Activated naive CD8-positive, alpha-beta T cell treated with anti-CD3 and anti-CD28 coated beads, Interleukin-2, amount 10 ng/mL, durations not matched to agents 7 days and 5 days (primary cell): ENCODE measurements around the gene STARD8. TPM values are rescaled to one million over a fixed set of nuclear protein-coding genes. Genes with fewer than 3 reads are reported as not detected.

Source experiments
- ATAC-seq: fragments of 150-1000 bp; cut with Tn5 transposase; one replicate; pipeline ENCODE4 v1.10.0; 2021; ENCODE audit warnings: low read depth, moderate library complexity
- POLR2A ChIA-PET: fragments of 350-600 bp; sonication (Branson Sonifier 250); formaldehyde crosslinking; loops from one replicate; lab custom pipeline; 2021; ENCODE audit warnings: antibody characterized with exemption; lab: Charles Lee
- DNase-seq: peaks from one replicate; pipeline ENCODE4 v3.0.0; 2021
- H3K27ac Mint-ChIP-seq: one replicate; pipeline ENCODE4 v1.8.0; 2022; ENCODE audit warnings: mild to moderate bottlenecking, mixed read lengths
- H3K27me3 Mint-ChIP-seq: one replicate; pipeline ENCODE4 v1.8.0; 2022; ENCODE audit warnings: mild to moderate bottlenecking, moderate library complexity, mixed read lengths
- H3K36me3 Mint-ChIP-seq: one replicate; pipeline ENCODE4 v1.8.0; 2021; ENCODE audit warnings: mild to moderate bottlenecking, mixed read lengths
- H3K4me1 Mint-ChIP-seq: one replicate; pipeline ENCODE4 v1.8.0; 2021; ENCODE audit warnings: mixed read lengths
- H3K4me3 Mint-ChIP-seq: one replicate; pipeline ENCODE4 v1.8.0; 2022; ENCODE audit warnings: mild to moderate bottlenecking, moderate library complexity, mixed read lengths
- H3K9me3 Mint-ChIP-seq: one replicate; pipeline ENCODE4 v1.8.0; 2021; ENCODE audit warnings: mixed read lengths
- total RNA-seq, 2 experiments: library from RNA; stranded (reverse); gene quantifications; one replicate each; pipeline ENCODE4 v1.2.3, GENCODE V29; 2021

The STARD8 gene
- total RNA-seq, 2 experiments from 2014 or later = 0.85 to 0.86 TPM

GRCh38 chrX:68719904-68720614, 72.6 kb downstream of the STARD8 start:
- Mint-ChIP-seq H3K4me1 (no peaks in the 10 kb centered on the region), H3K4me3 (no peak overlapping the region), H3K27ac (no peak overlapping the region), H3K9me3 (no peaks in the 10 kb centered on the region), H3K36me3 (no peaks in the 10 kb centered on the region), H3K27me3 (no peaks in the 10 kb centered on the region)
- POLR2A ChIA-PET = no interaction called here
- ATAC-seq (no peak), DNase-seq (no peak)

GRCh38 chrX:68720851-68721250, 73.4 kb downstream of the STARD8 start:
- no peak for ATAC-seq
- H3K4me1 Mint-ChIP-seq = no peaks in the 10 kb centered on the region
- no peaks in the 10 kb centered on the region for H3K9me3 Mint-ChIP-seq
- POLR2A ChIA-PET = no interaction called here
- no peak overlapping the region for H3K4me3 Mint-ChIP-seq
- no peak overlapping the region for H3K27ac Mint-ChIP-seq
- H3K36me3 Mint-ChIP-seq = no peaks in the 10 kb centered on the region
- no peak for DNase-seq
- H3K27me3 Mint-ChIP-seq = no peaks in the 10 kb centered on the region

GRCh38 chrX:68721546-68721945, 74.1 kb downstream of the STARD8 start:
- no peaks in the 10 kb centered on the region for H3K36me3 Mint-ChIP-seq
- no peaks in the 10 kb centered on the region for H3K27me3 Mint-ChIP-seq
- H3K4me1 Mint-ChIP-seq = no peaks in the 10 kb centered on the region
- H3K4me3 Mint-ChIP-seq = no peak overlapping the region
- POLR2A ChIA-PET = no interaction called here
- DNase-seq (no peak), ATAC-seq (no peak)
- H3K9me3 Mint-ChIP-seq = no peaks in the 10 kb centered on the region
- no peak overlapping the region for H3K27ac Mint-ChIP-seq

GRCh38 chrX:68721991-68722860, 74.8 kb downstream of the STARD8 start:
- H3K27ac Mint-ChIP-seq = no peak overlapping the region
- H3K9me3 Mint-ChIP-seq = no peaks in the 10 kb centered on the region
- no peaks in the 10 kb centered on the region for H3K36me3 Mint-ChIP-seq
- no peak for DNase-seq
- POLR2A ChIA-PET = no interaction called here
- no peaks in the 10 kb centered on the region for H3K27me3 Mint-ChIP-seq
- no peaks in the 10 kb centered on the region for H3K4me1 Mint-ChIP-seq
- no peak for ATAC-seq
- no peak overlapping the region for H3K4me3 Mint-ChIP-seq

- H3K9me3 Mint-ChIP-seq = no peaks in the 10 kb centered on the region
- DNase-seq (no peak), ATAC-seq (no peak)
- H3K36me3 Mint-ChIP-seq = no peaks in the 10 kb centered on the region
- no peaks in the 10 kb centered on the region for H3K4me1 Mint-ChIP-seq
- POLR2A ChIA-PET = no interaction called here
- H3K4me3 Mint-ChIP-seq = no peak overlapping the region
- no peak overlapping the region for H3K27ac Mint-ChIP-seq
- H3K27me3 Mint-ChIP-seq = peaks cover 2% of the 10 kb centered on the region
These were observed 76.2 kb downstream of the STARD8 start for GRCh38 chrX:68723491-68724155.

- Mint-ChIP-seq H3K4me1 (no peaks in the 10 kb centered on the region), H3K4me3 (no peak overlapping the region), H3K27ac (no peak overlapping the region), H3K9me3 (no peaks in the 10 kb centered on the region), H3K36me3 (no peaks in the 10 kb centered on the region), H3K27me3 (peaks cover 2% of the 10 kb centered on the region)
- POLR2A ChIA-PET = no interaction called here
- DNase-seq = no peak
- no peak for ATAC-seq
These were observed 77.1 kb downstream of the STARD8 start for GRCh38 chrX:68724531-68725020.

- Mint-ChIP-seq H3K27ac (no peak overlapping the region), H3K27me3 (peaks cover 2% of the 10 kb centered on the region), H3K4me3 (no peak overlapping the region), H3K4me1 (no peaks in the 10 kb centered on the region), H3K36me3 (no peaks in the 10 kb centered on the region), H3K9me3 (no peaks in the 10 kb centered on the region)
- POLR2A ChIA-PET = no interaction called here
- ATAC-seq = no peak
- no peak for DNase-seq
These were observed 78.4 kb downstream of the STARD8 start for GRCh38 chrX:68725756-68726365.

- Mint-ChIP-seq H3K27me3 (peaks cover 2% of the 10 kb centered on the region), H3K27ac (no peak overlapping the region), H3K4me1 (no peaks in the 10 kb centered on the region), H3K9me3 (no peaks in the 10 kb centered on the region), H3K4me3 (no peak overlapping the region), H3K36me3 (no peaks in the 10 kb centered on the region)
- POLR2A ChIA-PET = no interaction called here
- DNase-seq (no peak), ATAC-seq (no peak)
These were observed 78.9 kb downstream of the STARD8 start for GRCh38 chrX:68726366-68726765.

GRCh38 chrX:68727696-68728095, 80.2 kb downstream of the STARD8 start:
- no peak for DNase-seq
- no peaks in the 10 kb centered on the region for H3K4me1 Mint-ChIP-seq
- ATAC-seq = no peak
- H3K27me3 Mint-ChIP-seq = peaks cover 2% of the 10 kb centered on the region
- no peak overlapping the region for H3K4me3 Mint-ChIP-seq
- H3K27ac Mint-ChIP-seq = no peak overlapping the region
- H3K9me3 Mint-ChIP-seq = no peaks in the 10 kb centered on the region
- POLR2A ChIA-PET = no interaction called here
- no peaks in the 10 kb centered on the region for H3K36me3 Mint-ChIP-seq

GRCh38 chrX:68728186-68728585, 80.7 kb downstream of the STARD8 start:
- Mint-ChIP-seq H3K4me3 (no peak overlapping the region), H3K27ac (no peak overlapping the region), H3K36me3 (no peaks in the 10 kb centered on the region), H3K27me3 (peaks cover 2% of the 10 kb centered on the region), H3K9me3 (no peaks in the 10 kb centered on the region), H3K4me1 (peaks cover 2% of the 10 kb centered on the region)
- DNase-seq = no peak
- POLR2A ChIA-PET = no interaction called here
- no peak for ATAC-seq

- Mint-ChIP-seq H3K4me1 (peaks cover 2% of the 10 kb centered on the region), H3K9me3 (no peaks in the 10 kb centered on the region), H3K27me3 (peaks cover 3% of the 10 kb centered on the region), H3K36me3 (no peaks in the 10 kb centered on the region), H3K27ac (no peak overlapping the region), H3K4me3 (no peak overlapping the region)
- POLR2A ChIA-PET = no interaction called here
- DNase-seq (no peak), ATAC-seq (no peak)
These were observed 83.8 kb downstream of the STARD8 start for GRCh38 chrX:68731254-68731653.

GRCh38 chrX:68732906-68733493, 85.5 kb downstream of the STARD8 start:
- peak; percentile 73 for DNase-seq

GRCh38 chrX:68735266-68735665, 87.8 kb downstream of the STARD8 start:
- peaks cover 2% of the 10 kb centered on the region for H3K27me3 Mint-ChIP-seq
- POLR2A ChIA-PET = no interaction called here

More at GRCh38 chrX:68732906-68733493, 85.5 kb downstream of the STARD8 start:
- POLR2A ChIA-PET = no interaction called here
- Mint-ChIP-seq H3K36me3 (no peaks in the 10 kb centered on the region), H3K4me3 (no peak overlapping the region), H3K27me3 (peaks cover 3% of the 10 kb centered on the region), H3K27ac (no peak overlapping the region), H3K4me1 (peaks cover 2% of the 10 kb centered on the region), H3K9me3 (no peaks in the 10 kb centered on the region)
- peak; percentile 77 for ATAC-seq

More at GRCh38 chrX:68735266-68735665, 87.8 kb downstream of the STARD8 start:
- no peaks in the 10 kb centered on the region for H3K36me3 Mint-ChIP-seq
- no peak overlapping the region for H3K27ac Mint-ChIP-seq
- H3K4me1 Mint-ChIP-seq = peaks cover 2% of the 10 kb centered on the region
- no peak overlapping the region for H3K4me3 Mint-ChIP-seq
- DNase-seq = no peak
- ATAC-seq = no peak
- H3K9me3 Mint-ChIP-seq = no peaks in the 10 kb centered on the region
